Neural progenitor cell (in vitro differentiated cells): ENCODE data around the gene INSRR.

Experiments used
- EZH2 ChIP-seq: fragments of 200-600 bp; sonication (generic); IDR thresholded peaks from 2 replicates; pipeline ENCODE4 v1.6.1; 2017; ENCODE audit warnings: antibody characterized with exemption, mild to moderate bottlenecking, moderate library complexity
- TF ChIP-seq, protein P1 (sequence below): fragments of 200-600 bp; sonication (generic); IDR thresholded peaks from 2 replicates; pipeline ENCODE4 v1.5.1; 2017; ENCODE audit warnings: antibody characterized with exemption, mild to moderate bottlenecking

GRCh38 chr1:156900896-156901589 lies 42.1 kb upstream of the INSRR start:
- TF ChIP-seq, protein P1, sequence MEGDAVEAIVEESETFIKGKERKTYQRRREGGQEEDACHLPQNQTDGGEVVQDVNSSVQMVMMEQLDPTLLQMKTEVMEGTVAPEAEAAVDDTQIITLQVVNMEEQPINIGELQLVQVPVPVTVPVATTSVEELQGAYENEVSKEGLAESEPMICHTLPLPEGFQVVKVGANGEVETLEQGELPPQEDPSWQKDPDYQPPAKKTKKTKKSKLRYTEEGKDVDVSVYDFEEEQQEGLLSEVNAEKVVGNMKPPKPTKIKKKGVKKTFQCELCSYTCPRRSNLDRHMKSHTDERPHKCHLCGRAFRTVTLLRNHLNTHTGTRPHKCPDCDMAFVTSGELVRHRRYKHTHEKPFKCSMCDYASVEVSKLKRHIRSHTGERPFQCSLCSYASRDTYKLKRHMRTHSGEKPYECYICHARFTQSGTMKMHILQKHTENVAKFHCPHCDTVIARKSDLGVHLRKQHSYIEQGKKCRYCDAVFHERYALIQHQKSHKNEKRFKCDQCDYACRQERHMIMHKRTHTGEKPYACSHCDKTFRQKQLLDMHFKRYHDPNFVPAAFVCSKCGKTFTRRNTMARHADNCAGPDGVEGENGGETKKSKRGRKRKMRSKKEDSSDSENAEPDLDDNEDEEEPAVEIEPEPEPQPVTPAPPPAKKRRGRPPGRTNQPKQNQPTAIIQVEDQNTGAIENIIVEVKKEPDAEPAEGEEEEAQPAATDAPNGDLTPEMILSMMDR, result no peak
- TF ChIP-seq EZH2, result no peak
